ENCODE results near the gene DNAJC1.

GRCh38 chr10:22043327-22043633, 39.8 kb upstream of the DNAJC1 start:
- no peak for TF ChIP-seq CTCF (IDR thresholded peaks at IDR 0.05)
- no peak for TF ChIP-seq POLR2A (IDR thresholded peaks at IDR 0.05)

Measured in lower leg skin (tissue), 3 donors.